CD4-positive, alpha-beta T cell treated with Interleukin-4 for 1 hour (primary cell): Measurements from ENCODE around the gene HDAC8.
"Not testable (repeated sequence)": the region's sequence is repeated elsewhere in the genome, so short reads cannot be mapped to it uniquely, and the experiment has no call there.

Source experiments
- DNase-seq, 2 donors: peaks; one replicate each; pipeline ENCODE4 v3.0.0-alpha.2; 2020 to 2022

The HDAC8 gene

DNA sequence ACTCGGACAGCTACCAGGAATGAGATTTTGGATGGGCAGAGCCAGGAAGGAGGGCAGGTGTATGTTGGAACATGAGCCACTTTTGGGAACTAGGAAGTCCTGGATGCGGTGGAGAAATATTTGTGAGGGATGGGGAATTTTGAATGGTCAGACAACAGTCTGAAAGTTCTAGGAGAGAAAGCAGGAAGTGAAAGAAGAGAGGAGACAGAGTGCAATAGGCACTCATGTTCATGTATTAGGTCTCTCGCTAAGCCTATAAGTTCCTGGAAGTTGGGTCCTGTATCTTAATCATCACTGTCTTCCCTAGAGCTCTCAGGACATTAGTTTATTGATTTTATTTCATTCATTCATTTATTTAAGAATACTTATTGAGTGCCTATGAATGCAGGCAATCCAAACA is 201.2 kb downstream of the HDAC8 start:
- DNase-seq = no peak

DNA sequence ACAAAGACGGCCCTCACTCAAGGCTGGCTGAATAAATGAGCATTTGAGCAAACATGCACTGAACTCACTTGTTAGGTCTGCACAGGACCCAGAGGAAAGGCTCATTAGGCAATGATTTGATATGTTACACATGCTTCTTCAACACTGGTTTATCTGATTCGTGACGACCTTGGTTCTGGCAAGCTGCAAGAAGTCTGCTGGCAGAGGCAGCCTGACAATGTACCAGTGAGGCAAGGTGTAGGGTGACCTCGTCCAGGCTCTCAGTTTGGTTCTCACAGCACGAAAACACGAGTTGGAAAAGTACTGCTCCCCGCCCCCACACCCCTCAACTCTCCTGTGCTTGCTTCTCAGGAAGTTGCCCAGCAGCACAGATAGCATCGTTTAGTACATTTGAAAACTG is 203.8 kb downstream of the HDAC8 start:
- no peak for DNase-seq

DNA sequence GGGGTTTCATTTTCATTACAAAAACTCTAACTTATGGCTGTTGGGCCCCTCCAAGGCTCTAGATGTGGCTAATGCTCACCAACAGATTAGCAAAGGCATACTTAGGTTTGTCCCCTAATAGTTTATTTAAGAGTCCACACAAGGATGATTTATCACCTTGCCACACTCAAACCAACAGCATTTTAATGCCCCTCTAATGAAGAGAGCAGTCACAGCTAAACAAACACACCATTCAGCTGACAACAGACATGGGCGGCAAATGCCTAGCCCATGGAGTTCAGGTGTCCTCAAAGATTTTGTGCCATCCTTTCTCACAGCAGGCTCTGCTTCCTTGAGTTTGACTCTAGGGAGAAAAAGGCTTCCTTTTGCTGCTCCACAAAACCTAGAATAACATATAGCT is 205.1 kb downstream of the HDAC8 start:
- DNase-seq = no peak

DNA sequence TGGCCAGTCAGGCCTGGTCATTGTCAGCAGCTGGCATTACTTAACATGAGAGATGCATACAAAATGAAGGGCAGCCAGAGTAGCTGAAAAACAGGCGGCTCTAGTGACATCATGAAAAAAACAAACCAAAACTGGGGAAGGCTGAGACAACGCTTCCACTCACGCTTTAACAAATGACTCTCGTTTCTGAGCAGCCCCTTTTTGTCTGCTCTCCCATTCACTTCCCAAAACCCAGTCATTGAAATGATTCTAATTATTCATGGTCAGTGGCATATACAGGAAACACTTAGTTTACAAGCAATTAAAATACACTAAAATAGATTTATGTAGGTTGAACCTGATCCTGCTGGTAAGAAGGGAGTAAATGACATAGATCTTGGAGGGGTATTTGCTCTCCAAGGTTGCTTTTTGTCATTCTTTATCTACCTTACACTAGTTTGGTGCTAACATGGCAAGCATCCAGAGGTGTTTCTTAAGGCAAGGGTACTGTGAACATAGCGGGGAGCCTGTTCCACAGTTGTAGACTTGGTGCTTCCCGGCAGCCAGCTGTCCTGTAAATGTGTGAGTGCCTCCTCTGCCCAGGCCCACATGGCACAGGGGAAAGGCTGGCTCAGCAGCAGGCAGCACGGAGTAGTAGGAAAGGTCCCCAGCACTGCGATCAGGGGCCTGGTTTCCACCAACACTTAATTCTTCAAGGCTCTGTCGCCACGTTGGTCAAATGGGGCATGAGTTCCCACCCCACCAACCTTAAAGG is 205.8 kb downstream of the HDAC8 start:
- DNase-seq = no peak

DNA sequence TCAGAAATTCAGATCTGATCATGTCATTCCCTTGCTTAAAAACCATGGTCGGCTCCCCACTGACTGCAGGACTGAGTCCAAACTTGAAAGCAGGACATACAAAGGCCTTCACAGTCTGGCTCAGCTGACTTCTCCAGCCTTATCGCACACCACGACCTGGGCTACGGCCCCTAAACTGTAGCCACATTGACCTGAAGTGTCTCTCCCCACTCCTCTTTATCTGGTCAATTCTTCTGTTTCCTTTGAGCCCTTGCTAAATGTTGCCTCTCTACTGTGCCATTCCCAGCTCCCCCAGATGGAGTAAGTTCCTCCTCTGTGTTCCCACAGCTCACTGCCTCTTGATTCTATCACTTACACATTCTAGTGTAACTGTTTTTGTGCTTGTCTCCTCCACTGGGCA is 206.5 kb downstream of the HDAC8 start:
- DNase-seq = no peak

DNA sequence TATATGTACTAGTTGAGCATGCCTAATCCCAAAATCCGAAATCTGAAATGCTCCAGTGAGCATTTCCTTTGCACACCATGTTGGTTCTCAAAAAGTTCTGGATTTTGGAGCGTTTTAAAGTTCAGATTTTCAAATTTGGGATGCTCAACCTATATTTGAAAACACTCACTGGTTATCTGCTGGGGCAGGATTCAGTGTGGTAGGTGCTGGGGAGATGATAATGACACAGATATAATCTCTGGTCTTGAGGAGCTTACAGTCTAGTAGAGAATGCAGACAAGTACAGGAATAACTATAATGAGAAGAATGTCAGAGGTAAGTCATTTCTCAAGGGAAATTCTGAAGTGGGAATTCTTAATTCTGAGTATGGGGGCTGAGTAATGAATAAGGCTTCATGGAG is 207.5 kb downstream of the HDAC8 start:
- DNase-seq = no peak

DNA sequence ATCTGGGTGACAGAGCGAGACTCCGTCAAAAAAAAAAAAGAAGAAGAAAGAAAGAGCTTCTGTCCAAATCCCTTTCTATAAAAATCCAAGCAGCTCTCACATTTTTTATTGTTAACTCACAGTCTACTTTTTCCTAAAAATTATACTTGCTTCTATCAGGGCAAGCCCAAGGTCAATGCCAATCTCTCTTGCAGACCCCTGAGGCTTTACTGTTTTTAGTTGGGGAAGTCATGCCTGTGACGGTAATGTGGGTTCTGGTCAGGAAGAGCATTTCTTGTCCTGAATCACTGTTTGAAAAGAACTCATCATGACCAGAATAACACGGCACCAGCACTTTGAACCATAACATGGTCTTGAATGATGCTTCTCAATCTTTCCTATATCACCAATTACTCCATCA is 212.3 kb downstream of the HDAC8 start:
- no peak for DNase-seq

DNA sequence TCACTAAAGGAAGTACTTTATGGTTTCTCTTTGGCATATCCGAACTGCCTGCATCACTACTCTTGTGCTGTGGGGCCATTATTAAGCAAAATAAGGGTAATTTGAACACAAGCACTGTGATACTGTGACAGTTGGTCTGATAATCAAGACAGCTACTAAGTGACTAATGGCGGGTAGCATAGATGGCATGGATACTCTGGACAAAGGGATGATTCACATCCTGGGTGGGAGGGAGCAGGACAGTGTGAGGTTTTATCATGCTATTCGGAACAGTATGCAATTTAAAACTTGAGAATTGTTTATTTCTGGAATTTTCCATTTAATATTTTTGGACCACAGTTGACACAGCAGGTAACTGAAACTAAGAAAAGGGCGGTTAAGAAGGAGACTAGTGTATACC is 214.3 kb downstream of the HDAC8 start:
- no peak for DNase-seq

DNA sequence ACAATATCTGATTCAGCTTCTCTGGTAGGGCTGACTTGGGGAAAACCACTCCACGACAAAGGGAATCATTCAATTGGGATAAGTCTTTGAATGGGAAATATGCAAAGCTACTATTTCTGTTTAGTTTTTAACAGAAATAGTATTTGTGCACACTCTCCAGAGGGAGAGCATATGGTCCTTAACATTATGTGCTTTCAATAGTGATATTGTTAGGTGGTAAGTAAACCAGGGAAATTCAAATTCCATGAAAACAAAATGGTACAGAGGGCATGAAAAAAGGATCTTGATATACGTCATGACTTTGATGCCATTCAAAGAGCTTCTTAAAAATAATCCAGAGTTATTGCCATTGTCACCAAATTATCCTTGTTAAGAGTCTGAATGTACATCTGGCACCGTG is 219.9 kb downstream of the HDAC8 start:
- DNase-seq = no peak

DNA sequence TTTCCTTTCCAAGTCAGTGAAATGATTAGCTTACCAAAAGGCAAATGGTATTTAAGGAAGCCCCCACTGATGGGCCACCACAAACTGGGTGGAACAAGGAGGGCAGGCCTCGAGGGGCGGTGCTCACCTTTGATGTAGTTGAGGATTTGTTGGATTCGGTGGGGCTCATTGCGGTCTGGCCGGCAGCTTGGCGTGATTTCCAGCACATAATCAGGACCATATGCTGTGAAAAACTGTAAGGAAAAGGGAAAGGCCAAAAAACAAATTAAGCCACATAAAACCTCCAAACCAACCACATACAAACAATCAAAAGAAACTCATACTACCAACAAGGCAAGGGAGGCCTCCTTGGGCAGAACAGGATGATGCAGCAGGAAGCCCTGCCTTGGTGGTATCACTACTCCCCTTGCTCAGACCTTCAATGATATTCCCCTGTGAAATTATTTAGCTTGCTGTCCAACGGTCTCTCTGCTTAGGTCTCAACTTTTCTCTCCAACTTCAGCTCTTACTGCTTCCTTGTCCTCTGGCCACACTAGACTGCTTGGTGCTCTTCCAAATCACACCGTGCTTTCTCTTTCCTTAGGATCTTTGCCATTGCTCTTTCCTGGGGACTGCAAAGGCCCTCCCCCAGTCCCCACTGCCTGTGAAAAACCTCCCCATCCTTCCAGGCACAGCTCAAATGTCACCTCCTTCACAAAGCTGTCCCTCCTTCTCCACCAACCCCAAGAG is 220.9 kb downstream of the HDAC8 start:
- DNase-seq = no peak

DNA sequence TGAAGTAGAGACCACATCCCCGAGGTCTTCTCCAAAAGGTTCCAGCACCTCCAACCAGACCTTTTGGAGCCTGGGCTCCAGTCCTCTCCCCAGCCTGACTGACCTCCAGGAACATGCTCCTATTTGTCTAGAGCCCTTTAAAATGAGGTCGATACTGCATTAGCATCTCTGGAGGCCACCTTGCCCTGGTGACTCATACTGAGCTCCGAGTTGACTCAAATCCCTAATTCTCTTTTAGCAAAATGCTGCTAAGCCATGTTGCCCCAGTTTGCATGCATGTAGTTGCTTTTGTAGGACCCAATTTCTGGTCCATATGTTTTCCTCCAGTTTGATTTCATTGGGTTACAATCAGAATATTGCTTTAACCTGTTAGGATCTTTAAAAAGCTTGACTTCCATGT is 223.5 kb downstream of the HDAC8 start:
- no peak for DNase-seq

DNA sequence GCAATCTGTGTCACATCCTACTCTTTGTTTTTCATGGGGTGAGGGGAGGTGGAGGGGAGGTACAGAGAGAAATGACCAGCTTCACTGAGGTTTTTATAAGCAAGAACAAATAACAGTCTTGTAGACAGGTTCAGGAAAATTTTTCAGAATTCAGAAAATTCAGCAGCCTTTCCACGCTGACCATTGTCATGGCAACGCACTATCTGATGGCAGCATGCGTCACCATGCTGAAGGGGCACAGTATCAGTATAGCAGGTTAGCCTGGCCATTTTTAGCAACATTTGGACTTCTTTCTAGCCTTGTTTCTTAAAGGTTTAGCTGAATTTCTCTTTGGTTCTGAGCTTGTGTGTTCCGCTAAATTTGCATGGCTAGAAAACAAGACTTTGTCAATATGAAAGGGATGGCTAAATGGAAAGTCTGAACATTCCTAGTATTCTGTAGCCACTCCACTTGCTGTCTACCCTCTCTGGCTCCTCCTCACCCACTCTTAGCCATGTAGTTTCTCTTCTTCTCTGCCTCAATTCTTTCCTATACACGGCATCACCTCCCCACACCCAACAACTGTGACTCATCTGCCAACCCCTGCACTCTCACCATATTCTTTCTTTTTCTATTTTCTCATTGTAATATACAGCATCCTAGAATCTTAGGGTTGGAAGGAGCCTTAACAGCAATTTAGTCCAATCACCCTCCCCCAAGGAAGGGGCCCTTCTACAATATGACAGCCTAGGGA is 224.2 kb downstream of the HDAC8 start:
- no peak for DNase-seq

DNA sequence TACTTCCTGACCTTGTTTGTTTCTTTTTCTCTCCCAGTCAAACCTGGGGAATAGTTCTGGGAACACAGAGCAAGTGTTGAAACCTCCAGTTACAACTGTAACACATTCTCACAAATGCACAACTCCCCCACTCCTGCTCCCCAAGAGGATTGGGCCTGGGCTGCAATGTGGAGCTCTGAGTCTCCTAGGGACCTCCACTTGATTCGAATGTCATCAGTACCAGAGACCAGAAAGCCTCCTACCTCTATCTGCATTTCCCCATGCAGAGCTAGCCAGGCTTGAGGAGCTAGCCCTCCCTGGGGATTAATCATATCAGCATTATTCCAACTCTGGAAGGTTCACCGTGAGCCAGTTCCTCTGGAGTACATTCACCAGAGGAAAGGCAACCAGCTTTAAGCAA is 225.3 kb downstream of the HDAC8 start:
- DNase-seq = no peak

DNA sequence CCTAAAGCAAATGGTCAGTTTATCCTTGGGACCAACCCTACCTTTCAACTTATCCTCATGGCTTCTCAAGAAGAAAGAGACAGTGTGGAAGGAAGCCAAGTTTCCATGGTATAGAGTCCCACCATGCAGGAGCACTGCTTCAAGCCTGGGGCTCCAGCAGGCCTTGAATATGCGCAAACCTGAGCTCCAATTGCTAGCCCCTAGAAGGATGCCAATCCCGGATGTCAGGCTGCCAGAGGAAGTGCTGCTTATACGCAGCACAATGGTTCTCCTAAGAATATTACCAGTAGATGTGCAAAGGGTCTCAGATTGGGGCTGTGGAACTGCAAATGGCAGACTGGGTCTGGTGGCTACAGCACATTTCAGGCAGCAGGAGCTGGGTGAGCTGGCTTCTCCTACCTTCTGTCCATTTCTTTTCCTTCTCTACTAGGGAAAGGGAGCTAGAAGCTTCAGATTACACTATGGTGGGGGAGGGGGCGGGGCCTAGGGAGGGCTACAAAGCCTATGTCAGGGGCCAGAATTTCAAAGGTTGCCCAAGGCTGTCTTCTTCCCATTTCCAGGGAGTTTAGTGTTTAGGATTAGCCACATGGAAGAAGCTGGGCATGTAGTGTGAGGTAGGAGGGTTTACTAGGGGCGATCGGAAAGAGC is 226.2 kb downstream of the HDAC8 start:
- DNase-seq = no peak

DNA sequence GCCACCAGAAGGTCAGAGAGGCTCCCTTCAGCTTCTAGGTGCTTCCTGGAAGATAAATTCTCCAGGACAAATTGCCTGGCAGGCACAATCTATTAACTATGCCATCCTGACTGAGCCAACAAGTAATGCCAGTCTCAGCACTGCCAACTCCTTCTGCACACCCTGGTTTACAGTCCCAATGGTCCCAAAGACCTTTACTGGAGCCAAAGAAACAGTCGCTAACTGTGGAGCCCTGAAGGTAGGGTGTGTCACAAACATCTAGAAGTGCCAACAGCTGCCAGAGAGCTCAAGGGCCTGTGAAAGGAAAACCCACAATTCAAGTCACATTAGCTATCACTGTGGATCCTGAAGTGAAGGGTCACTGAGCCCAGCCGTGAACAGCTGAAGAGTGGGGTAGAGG is 232.0 kb downstream of the HDAC8 start:
- DNase-seq = no peak

DNA sequence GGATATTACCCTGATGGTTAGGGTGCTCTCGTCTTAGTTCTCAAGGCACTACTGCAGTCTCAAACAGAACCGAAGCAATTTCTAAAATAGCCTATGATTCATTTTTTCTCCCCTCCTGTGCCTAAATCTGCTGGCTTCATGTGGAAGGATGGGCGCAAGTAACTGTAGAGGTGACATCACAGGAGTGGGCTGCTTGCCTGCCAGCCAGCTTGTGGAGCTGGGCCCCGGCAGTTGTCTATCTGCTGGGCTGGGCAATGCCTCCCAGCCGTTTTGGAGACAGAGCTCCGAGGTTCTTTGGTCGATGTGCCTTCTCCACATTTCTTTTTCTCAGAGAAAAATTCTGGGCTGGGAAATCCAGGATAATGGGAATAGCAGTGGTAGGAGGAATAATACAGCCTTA is 232.6 kb downstream of the HDAC8 start:
- no peak for DNase-seq

DNA sequence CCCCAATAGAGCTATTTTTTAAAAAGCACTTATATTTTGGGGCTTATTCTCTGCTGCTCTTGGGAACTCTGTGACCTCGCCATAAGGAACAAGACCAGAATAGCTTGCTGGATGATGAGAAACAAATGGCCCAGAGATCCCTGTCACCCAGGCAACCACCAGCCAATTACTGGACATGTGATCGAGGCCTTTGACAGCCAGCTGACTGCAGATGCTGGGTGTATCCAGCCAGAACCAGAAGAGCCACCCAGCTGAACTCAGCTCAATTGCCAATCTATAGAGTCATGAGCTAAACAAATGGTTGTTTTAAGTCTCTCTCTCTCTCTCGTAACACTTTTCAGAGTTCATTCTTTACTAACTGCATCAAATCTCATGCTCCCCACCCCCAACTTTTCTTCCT is 242.5 kb downstream of the HDAC8 start:
- DNase-seq = no peak

DNA sequence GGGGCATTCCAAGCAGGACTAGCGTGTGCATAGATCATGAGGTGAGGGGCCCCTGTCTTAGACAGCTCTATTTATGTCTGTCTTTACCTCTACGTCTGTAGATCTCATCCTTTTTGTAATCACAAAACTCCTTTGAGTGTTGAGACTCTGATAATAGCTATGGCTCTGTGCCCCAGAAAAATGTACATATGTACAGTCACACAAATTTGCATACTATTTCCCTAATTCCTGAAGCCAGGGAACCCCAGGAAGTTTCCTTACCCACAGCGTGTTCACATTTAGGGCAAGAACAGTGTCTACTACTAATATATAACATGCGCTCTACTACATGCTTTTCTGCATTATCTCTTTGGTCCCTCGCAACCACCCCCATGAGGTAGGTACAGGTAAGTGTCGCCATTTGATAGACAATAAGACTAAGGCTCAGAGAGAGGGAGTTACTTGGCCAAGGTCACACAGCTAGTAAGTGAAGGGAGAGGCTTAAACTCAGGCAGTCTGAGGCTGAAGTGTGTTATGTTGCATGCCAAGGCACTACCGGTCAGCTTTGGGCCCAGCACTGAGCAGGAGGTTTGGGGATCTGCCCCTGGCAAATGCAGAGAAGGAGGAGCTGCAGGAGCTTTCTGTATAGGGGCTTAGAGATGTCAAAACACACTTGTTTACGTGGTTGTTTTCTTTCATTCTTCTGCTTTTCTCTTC is 245.9 kb downstream of the HDAC8 start:
- DNase-seq = no peak

DNA sequence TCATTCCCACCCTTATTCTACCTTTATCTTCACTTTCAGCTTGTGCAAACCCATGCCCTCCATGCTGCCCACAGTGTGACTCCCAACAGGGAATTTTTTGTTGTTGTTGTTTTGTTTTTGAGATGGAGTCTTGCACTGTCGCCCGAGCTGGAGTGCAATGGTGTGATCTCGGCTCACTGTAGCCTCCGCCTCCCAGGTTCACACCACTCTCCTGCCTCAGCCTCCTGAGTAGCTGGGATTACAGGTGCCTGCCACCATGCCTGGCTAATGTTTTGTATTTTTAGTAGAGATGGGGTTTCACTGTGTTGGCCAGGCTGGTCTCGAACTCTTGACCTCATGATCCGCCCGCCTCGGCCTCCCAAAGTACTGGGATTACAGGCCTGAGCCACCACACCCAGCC is 253.0 kb downstream of the HDAC8 start:
- not testable (repeated sequence) for DNase-seq

DNA sequence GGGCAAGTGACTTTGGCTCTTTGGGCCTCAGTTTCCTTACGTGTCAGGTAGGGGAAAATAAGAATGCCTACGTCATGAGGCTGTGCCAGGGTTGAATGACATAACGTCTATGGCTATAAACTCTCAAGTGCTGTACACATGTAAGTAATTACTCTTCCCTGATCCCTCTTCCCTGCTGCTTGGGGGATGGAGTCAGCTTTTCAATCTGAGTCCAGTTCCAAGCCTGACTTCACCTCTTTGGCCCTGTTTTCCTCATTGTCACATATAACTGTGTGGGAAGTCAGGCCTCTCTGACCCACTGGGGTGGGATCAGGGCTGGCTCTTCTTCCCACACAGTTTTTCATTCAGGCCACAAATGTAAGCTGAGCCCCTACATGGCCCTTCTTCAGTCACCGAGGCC is 255.5 kb downstream of the HDAC8 start:
- no peak for DNase-seq

DNA sequence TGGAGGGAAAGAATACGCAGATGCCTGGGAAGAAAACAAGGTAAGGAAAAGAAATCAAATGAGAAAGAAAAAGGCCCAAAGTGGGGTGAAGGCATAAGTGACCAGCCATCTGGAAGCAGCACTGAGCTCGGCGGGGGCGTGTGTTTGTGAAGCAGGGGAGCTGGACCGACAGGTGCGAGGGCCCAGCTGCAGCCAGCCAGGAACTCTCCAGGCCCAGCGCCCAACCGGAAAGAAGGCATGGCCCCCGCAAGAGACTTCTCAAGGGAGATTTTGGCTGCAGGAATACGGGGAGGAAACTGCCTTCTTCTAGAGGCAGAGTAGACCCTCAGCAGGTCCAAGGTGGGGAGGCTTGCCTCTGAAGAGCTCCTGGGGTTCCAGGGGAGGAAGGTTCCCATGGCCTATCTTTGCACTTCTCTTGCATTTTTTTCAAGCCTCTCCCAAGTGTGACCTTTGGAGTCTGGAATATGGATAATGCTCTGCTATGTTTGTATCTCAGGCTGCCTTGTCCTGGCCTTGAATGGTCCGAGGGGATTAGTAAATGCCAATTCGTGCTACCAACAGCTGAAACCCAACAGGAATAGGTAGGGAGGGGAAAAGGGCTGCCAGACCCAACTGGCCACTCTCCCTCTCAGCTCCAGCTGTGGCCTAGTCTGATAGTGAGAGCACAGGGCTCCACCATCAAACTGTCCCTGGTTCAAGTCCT is 256.1 kb downstream of the HDAC8 start:
- DNase-seq = no peak

DNA sequence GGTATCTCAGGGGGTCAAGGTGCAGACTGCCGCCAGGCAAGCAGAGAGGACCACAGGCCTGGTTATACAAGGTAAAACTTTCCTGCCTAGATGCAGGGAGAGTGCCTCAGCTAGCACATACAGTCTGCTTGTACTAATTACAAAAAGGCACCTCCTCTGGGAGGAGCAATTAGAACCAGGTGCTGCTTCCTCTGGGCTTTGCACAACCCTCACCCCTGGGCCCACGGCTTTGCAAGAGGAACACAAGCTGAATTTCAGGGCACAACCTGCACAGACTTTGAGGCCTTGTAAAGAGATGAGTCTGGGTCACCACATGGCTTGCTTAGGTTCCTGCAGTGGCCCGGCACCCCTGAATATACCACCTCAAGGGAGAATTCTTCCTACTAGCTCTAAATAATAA is 257.8 kb downstream of the HDAC8 start:
- no peak for DNase-seq
